GM19452 (cell line): ENCODE data around the gene CPN2.

Experiments used
- ATAC-seq: cut with Tn5 transposase; IDR thresholded peaks from one replicate; pipeline ENCODE4 v1.9.1; 2021; ENCODE audit not compliant: unreplicated experiment

CPN2 gene, protein sequence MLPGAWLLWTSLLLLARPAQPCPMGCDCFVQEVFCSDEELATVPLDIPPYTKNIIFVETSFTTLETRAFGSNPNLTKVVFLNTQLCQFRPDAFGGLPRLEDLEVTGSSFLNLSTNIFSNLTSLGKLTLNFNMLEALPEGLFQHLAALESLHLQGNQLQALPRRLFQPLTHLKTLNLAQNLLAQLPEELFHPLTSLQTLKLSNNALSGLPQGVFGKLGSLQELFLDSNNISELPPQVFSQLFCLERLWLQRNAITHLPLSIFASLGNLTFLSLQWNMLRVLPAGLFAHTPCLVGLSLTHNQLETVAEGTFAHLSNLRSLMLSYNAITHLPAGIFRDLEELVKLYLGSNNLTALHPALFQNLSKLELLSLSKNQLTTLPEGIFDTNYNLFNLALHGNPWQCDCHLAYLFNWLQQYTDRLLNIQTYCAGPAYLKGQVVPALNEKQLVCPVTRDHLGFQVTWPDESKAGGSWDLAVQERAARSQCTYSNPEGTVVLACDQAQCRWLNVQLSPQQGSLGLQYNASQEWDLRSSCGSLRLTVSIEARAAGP

DNA sequence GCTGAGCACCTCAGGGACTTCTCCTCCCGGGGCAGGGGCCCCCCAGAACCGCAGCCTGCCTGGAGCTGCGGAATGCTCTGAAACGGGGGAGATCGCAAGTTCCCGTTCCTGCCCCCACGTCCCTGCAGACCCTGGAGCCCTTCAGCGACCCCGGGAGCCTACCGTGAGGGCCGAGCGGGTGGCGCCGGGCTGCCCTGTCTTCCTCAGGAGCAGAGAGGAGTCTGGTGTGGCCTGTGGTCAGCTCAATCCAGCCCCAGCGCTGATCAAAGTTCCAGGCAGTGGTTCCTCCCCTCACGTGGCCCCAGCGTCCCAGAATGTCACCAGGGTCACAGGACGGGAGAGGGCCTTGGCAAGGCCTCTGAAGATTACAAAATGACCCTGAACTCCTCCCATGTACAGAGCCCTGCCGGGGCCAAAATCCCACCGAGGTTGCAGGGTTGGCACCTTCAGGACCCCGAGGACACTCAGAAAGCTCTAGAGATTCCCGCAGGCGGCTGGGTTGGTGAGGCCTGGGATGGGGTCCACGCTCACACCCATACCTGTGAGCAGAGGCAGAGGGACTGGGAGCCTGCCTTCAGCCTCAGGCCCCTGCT lies at the start of gene CPN2:
Gene CPN2 (minus strand): TSS at position 249 of the 593 bp plus-strand sequence. CDS start 8,626 bp downstream, outside the sequence.
- no peak for ATAC-seq

DNA sequence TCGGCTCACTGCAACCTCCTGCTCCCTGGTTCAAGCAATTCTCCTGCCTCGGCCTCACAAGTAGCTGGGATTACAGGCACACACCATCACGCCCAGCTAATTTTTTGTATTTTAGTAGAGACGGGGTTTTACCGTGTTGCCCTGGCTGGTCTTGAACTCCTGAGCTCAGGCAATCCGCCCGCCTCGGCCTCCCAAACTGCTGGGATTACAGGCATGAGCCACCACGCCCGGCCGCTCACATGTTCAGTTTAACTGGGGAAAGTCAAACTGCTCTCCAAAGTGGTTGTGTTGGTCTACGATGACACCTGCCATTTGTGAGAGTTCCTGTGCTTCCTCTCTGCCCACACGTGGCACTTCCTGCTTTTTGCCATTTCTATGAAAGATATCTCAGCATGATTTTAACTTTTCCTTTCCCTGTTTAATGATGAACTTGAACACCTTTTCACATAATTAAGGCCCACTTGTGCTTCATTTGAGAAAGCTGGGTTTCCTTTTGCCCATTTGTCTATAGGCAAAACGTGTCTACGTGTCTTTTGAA lies 48.8 kb upstream of the CPN2 start:
- no peak for ATAC-seq

DNA sequence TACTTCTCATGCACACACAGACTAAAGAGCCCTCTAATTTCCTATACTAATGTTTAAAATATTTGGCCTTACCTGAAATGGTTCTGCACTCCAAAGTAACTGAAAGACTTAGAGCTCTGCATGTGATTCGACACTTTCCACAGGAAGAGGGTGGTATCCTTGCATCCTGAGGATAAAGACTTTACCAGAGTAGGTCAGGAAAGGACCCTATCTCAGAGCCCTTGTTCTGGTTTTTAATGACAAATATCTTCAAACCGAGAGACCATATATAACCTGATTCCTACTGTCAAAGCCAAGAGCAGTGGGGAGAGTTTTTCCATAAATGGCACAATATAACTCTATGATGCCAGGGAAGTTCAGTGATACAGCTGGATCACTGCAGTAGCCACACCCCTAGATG lies 48.0 kb upstream of the CPN2 start, which contains the start of gene GP5:
Gene GP5 (minus strand): TSS at position 101 of the 400 bp plus-strand sequence. CDS start 984 bp downstream, outside the sequence.
- no peak for ATAC-seq

DNA sequence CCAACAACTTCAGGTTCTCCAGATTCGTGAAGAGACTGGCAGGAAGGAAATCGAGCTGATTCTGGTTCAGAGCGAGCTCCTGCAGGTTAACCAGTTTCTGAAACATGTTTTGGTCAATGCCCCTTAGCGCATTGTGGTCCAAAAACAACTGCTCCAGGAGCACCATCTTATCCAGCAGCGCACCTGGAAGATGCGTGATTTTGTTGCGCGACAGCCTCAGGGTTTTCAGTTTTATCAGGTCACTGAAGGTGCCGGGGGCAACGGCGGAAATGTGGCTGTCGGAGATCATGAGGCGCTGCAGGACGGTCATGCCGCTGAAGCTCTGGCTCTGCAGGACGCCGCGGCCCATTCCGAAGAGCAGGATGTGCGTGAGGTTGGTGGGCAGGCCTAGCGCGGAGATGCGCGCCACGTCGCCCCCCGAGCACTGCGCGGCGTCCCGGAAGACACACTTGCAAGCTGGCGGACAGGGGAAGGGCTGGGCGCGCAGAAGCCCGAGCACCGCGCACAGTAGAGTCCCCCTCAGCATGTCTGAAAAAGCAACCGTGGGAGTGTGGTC lies 46.7 kb upstream of the CPN2 start:
- ATAC-seq: no peak

DNA sequence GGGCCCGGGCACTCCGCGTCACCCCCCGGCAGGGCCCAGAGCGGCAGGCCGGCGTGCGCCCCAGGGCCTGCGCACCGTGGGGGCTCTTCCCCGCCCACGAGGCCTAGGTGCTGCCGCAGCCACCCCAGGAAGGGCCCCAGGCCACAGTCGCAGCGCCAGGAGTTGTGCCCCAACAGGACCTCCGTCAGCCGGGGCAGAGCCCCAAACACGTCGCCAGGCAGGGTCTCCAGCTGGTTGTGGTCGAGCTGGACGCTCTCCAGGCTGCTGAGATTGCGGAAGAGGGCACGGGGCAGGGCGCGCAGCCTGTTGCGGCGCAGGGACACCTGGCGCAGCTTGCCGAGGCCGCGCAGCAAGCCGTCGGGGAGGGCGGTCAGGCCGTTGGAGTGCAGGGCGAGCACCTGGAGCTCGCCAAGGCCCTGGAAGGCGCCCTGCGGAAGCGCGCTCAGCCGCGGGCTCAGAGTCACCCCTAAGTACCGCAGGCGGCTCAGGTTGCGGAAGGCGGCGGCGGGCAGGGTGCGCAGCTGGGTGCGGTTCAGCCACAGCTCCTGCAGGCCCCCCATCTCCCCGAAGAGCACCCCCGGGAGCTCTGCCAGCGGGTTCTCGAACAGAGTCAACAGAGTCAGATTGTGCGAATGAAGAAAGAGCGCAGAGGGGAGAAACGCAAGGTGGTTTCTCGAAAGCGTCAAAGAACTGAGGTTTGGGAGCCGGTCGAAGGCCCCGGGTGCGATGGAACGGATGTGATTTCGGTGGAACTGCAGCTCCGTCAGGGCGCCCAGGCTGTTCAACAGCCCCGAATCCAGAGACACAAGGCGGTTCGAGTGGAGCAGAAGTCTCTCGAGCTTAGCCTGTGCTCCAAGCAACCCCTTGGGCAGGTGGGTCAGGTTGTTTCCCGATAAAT lies 46.0 kb upstream of the CPN2 start:
- no peak for ATAC-seq

DNA sequence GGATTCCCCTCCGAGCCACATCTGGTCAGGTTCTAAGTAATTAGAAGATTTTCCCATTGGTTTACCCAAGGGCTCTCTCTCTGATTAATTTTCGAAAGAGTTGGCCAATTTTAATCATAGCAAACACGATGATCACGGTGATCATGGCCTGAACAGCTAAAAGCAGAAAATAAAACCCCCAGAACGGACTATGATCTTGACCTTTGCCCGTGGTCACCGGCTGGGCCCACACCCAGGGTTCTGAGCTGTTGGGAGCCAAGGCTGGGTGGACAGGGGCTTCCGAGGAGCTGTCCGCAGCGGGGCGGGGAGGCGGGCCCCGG lies 45.4 kb upstream of the CPN2 start:
- no peak for ATAC-seq

DNA sequence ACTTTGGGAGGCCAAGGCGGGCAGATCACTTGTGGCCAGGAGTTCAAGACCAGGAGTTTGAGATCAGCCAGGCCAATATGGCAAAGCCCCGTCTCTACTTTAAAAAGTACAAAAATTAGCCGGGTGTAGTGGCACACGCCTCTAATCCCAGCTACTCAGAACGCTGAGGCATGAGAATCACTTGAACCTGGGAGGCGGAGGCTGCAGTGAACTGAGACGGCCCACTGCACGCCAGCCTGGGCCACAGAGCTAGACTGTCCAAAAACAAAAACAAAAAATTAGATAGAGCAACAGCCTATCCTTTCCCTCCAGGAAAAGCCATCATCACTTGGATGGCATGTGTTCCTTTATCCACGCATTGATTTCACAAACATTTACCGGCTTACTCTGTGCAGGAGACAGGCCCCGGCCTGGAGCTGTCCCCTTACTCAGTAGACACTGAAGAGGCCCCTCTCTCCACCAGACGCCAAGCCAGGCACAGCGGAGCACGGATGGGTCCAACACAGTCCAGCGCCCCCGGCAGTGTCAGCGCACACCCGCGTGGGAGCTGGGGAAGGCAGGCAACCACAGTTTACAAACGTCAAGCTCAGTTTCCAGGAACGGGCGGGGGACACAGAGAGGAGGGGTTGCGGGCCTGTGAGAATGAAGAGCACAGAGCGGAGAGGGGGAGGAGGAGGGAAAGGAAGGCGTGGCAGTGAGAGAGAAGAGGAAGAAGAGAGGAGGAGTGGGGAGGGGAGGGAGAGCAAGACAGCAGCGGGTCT lies 44.8 kb upstream of the CPN2 start:
- ATAC-seq: no peak

DNA sequence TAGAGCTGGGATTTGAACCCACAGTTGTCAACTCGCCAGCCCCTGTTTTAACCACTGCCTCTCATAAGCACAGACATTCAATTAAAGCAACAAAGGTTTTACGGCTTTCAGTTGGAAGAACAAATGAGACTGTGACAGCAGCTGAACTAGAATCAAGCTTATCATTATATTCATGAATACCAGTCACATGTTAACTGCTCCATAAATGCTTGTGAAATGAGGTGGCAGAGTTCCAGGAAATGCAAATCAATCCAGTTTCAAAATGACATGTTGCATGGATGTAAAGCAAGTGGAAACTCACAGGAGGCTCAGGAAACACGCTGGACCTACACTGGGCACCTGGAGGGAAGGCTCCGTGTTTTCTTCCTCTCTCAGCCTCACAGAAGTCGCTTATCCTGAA lies 44.1 kb upstream of the CPN2 start:
- no peak for ATAC-seq

DNA sequence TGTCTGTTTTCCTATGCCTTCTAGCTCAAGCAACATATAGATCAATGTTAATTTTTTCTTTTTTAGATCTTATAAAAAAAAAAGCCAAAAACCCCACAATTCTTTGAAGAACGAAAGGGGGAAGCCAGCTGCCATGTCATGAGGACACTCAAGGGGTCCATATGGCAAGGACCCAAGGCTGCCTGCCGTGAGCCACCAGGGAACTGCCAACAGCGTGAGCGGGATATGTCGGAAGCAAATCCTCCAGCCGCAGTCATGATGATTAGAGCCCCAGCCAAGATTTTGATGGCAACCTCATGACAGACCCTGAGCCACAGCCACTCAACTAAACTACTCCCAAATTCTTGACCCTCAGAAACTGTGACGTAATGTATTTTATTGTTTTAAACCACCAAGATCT lies 41.4 kb upstream of the CPN2 start:
- no peak for ATAC-seq

DNA sequence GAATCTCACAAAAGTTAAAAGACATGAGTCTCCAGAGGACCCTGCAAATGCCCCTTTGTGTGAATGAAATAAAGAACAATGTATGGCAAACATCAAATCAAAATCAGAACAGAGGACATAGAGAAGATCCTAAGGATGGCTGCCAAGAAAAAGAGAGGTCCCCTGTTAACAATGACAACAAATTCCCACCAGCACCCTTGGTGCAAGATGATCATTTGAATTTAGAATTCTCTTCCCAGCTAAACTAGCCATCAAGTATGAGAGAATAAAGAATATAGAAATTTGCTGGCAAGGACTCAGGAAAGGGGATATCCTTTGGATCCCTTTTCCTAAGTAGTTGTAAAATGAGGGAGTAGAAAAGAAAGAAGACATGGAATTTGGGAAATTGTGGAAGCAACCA lies 39.7 kb upstream of the CPN2 start:
- ATAC-seq: no peak

DNA sequence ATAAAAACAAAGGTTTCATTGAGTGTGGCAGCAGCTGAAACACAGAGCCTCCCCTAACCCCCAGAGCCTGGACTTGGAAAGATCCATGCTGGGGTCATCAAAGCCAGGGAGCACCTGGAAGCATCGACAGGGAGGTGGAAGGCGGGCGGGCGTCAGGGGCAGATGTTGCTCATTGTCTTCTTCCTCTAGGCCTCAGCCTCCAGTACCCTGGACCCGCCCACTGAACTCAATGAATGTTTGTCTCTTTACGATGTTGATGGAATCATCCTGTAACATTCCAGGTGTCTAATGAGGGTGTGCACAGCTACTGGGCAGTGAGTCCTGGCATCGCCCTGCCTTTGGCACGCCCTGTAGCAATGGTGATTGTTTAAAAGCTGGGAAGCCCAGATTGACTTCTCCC lies 38.1 kb upstream of the CPN2 start:
- ATAC-seq: no peak

DNA sequence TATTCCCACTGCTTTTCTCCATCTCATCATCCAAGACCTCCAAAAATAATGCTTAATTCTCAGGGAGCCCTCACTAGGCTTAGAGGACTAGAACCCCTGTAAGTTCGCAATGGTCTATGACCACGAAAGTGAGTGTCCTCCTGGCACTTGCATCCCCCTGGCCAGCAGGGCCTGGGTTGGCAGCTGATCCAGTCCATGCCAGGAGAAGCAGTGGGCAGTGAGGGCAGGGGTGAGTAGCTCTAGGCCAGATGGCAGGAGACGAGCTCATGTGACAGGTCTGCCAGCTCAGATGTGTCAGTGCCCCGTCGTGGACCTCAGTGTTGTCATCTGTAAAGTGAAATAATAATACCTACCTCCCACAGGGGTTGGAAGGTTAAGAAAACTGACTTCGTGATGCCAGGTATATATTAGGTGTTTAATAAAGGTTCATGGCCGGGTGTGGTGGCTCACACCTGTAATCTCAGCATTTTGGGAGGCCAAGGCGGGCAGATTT lies 36.8 kb upstream of the CPN2 start:
- ATAC-seq: no peak

DNA sequence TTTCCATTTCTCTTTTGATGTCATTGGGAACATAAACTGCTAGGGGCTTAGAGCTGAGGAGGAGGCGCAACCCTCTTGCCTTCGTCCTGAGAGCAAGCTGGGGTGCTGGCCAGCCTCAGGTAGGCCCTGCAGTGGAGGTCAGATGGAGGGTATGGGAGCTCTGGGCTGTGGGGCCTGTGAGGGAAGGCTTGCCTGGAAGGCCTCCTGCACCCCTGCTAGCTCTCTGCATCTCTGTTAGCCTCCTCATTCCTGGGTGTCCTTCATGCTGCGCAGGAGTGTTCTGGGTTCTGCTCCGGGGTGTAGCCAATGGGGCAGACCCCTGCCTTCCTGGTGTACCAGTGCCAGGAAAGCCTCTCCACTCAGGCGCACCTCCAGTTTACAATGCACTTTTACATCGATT lies 36.1 kb upstream of the CPN2 start:
- no peak for ATAC-seq

DNA sequence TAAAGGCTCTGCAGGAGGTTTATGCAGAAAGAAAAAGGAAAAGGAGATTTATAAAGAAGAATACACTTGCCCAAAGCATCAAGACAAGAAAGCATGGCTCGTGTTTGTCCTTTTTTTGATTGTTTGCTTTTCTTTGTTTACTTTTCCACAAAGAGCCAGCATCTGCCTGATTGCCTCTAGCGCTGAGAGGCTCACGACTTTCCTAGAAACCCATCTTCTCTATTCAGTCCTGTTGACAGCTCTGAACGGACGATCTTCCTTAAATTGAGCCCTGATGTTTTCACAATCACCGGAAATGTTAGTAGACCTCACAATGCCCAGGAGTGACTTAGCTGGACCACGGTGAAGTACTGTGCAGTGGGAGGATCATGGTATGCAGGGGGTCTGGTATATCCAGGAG lies 35.5 kb upstream of the CPN2 start:
- ATAC-seq: no peak

DNA sequence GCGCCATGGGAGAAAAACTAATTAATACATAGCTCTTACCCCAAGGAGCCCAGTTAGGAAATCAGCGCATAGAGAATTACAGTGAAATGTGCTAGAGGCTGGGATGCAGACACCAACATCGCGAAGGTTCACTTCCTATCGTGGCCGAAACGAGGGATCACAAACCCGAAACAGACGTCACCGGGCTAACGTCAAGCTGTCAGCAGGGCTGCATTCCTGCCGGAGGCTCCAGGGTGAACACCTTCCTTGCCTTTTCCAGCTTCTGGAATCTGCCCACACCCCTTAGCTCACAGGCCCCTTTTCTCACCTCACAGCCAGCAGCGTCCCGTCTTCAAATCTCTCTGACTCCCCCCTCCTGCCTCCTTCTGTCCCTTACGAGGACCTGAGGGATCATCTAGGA lies 34.9 kb upstream of the CPN2 start:
- no peak for ATAC-seq

DNA sequence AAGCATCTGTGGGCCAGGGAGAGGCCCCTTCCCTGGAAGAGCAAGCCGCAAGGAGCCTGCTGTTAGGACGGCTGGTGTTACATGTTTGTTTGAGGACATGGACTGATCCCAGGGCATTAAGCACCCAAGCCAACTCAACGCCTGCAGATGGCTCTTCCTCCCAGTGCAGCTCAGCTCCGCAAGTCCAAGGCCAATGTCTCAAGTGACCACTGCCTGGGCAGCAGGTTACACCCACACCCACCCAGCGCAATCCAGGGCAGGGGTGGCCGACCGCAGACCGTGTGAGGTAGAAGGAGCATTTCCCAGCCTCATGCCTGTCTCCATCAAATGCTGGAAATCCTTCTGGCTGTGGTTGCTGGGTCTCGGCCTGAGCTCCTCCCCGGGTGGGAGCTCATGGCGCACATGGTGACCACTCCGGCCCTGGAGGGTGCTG lies 33.5 kb upstream of the CPN2 start:
- ATAC-seq: no peak

DNA sequence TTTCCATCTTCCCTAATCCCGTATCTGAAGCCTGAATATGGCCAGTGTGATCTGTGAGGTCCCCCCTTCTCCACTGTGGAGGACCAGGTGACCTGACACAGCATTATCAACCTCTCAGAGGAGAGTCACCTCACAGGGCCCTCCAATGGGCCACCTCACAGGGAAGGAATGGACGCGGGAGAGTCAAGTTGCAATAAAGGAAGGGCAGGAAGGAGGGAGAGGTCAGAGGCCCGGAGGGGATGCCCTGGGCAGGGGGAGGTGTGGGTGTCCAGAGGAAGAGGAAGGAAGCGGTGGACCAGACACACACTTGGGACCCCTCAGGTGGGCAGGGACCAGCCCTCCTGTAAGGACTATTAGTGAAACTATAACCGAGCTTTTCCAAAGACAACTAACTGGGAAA lies 33.0 kb upstream of the CPN2 start:
- ATAC-seq: no peak

DNA sequence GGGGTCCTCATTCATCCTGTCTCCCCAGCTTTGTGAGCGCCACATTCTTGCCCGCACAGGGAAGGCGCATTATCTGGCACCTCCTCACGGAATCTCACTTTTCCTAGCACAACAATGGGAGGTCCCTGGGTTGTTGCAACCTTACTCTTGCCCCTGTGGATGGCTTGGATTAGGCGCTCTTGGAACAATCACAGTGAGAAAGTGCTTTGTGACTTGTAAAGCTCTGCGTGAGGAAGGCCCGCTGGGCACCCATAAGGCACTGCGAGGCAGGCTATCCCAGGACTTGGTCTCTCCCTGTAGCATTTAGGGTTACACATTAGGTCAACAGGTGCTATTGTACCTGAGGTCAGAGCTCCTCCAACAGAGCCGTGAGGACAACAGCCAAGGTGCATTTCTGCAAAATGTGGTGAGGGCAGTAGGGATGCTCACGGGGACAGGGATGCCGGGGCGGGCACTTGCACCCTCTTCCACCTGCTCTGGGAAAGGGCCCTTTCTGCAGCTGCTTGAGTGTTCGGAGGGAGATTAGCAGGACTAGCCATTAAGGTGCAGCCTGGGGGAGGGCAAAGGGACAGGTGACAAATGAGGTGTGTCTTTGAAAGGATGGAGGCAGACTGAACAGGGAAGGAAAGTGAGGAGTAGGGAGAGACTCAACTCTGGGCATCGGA lies 32.3 kb upstream of the CPN2 start:
- ATAC-seq: no peak

DNA sequence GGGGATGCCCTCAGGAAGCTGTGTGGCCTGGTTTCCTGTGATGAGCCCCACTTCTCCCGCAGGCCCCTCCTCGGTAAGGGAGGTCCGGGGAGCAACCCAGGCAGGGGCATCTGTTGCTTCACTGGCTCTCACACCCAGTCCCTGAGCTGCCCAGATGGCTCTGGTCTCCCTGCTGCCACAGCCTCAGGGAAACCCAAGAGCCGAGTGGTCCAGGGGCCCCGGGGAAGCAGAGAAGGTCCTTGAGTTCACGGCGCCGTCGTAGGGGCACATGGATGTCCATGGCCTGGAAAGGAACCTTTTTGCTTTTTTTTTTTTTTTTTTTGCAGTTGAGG lies 31.7 kb upstream of the CPN2 start:
- no peak for ATAC-seq
